A673 (cell line): ENCODE data around the gene JMJD8. TPM values are rescaled to one million over a fixed set of nuclear protein-coding genes. Genes with fewer than 3 reads are reported as not detected.

Experiments used
- BruUV-seq: library from RNA; stranded (reverse); fragments of 400-500 nt; replicated peaks from 2 replicates; lab custom pipeline; 2021; lab: Mats Ljungman, UMichigan
- CTCF ChIA-PET: fragments of 300-600 bp; sonication (Branson Sonifier 250); formaldehyde crosslinking; loops from one replicate; lab custom pipeline; 2022; ENCODE audit warnings: antibody characterized with exemption; lab: Charles Lee
- POLR2A ChIA-PET: fragments of 300-600 bp; sonication (Branson Sonifier 250); formaldehyde crosslinking; loops from one replicate; lab custom pipeline; 2022; ENCODE audit warnings: antibody characterized with exemption; ENCODE audit not compliant: low non-redundant PET; lab: Charles Lee
- DNase-seq: peaks from one replicate; pipeline ENCODE4 v3.0.0-alpha.2; 2015; ENCODE audit warnings: low spot score
- H3K27ac ChIP-seq: fragments of 200-600 bp; sonication (generic); 2 replicates; pipeline ENCODE4 v1.5.1; 2016; ENCODE audit warnings: mixed run types, low read depth, mild to moderate bottlenecking, mixed read lengths, antibody characterized with exemption, low read length; ENCODE audit not compliant: poor library complexity, severe bottlenecking
- H3K27me3 ChIP-seq: fragments of 200-600 bp; sonication (generic); replicated peaks from 2 replicates; pipeline ENCODE4 v1.6.1; 2017; ENCODE audit warnings: mixed run types, low read depth, mild to moderate bottlenecking, mixed read lengths, antibody characterized with exemption, low read length; ENCODE audit not compliant: insufficient read depth, poor library complexity
- H3K36me3 ChIP-seq: fragments of 200-600 bp; sonication (generic); 2 replicates; pipeline ENCODE4 v1.6.1; 2016; ENCODE audit warnings: mixed run types, mild to moderate bottlenecking, mixed read lengths, antibody characterized with exemption, low read length; ENCODE audit not compliant: insufficient read depth, poor library complexity, severe bottlenecking
- H3K4me1 ChIP-seq: fragments of 200-600 bp; sonication (generic); 2 replicates; pipeline ENCODE4 v1.6.1; 2017; ENCODE audit warnings: mixed run types, mild to moderate bottlenecking, mixed read lengths, antibody characterized with exemption, low read length; ENCODE audit not compliant: insufficient read depth, poor library complexity, severe bottlenecking
- H3K4me3 ChIP-seq: fragments of 200-600 bp; sonication (generic); 2 replicates; pipeline ENCODE4 v1.5.1; 2016; ENCODE audit warnings: low read depth, mixed run types, mild to moderate bottlenecking, mixed read lengths, low read length; ENCODE audit not compliant: poor library complexity, severe bottlenecking
- H3K9me3 ChIP-seq: fragments of 200-600 bp; sonication (generic); 2 replicates; pipeline ENCODE4 v1.6.1; 2016; ENCODE audit warnings: mixed run types, low read depth, mild to moderate bottlenecking, mixed read lengths, antibody characterized with exemption, low read length; ENCODE audit not compliant: poor library complexity, severe bottlenecking
- EZH2 ChIP-seq: fragments of 200-600 bp; sonication (generic); IDR thresholded peaks from 2 replicates; pipeline ENCODE4 v1.6.1; 2017; ENCODE audit warnings: borderline replicate concordance, low read depth, mild to moderate bottlenecking, mixed read lengths, antibody characterized with exemption, low read length; ENCODE audit not compliant: poor library complexity, severe bottlenecking
- intact Hi-C: fragments of 100-400 bp; cut with micrococcal nuclease; formaldehyde crosslinking; loops from one replicate; pipeline ENCODE4 v1.10.0; 2022; ENCODE audit not compliant: unreplicated experiment
- total RNA-seq: library from RNA; stranded (reverse); gene quantifications from 2 replicates; pipeline ENCODE4 v1.2.3, GENCODE V29; 2021
- TF ChIP-seq, protein P1 (sequence below): fragments of 300-800, 200-600 bp; sonication (generic); conservative IDR thresholded peaks from 2 replicates; pipeline ENCODE4 v1.5.1; 2017; ENCODE audit warnings: low read depth, mild to moderate bottlenecking, antibody characterized with exemption, low read length, moderate library complexity, mixed read lengths

JMJD8 gene
- total RNA-seq, 1 experiment from 2014 or later, result 87.1 TPM

DNA sequence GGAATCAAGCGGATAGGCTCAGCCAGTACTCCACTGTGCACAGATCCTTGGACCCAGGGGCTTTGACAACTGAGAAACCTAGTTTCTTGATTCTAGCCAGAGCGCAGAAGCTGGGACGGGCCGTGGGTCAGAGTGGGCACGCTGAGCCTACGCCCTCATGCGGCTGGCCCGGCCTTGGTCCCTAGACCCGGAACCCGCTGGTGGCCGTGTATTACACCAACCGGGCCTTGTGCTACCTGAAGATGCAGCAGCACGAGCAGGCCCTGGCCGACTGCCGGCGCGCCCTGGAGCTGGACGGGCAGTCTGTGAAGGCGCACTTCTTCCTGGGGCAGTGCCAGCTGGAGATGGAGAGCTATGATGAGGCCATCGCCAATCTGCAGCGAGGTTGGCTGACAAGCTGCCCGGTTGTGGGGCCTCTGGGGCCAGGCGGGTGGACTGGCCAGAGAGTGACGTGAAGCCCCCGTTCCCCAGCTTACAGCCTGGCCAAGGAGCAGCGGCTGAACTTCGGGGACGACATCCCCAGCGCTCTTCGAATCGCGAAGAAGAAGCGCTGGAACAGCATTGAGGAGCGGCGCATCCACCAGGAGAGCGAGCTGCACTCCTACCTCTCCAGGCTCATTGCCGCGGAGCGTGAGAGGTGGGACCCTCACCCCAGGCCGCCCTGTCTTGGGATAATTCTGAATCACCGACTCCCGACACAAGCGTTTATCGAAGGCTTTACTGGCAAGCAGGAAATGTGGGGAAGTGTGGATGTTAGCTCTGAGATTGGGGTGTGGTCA lies 3.0 kb downstream of the JMJD8 start:
- Histone ChIP-seq H3K36me3 (peaks cover 23% of the 10 kb centered on the region), H3K27ac (peak overlapping the region; percentile 86), H3K27me3 (no peaks in the 10 kb centered on the region), H3K4me3 (peak overlapping the region; percentile 94), H3K9me3 (no peaks in the 10 kb centered on the region), H3K4me1 (peaks cover 33% of the 10 kb centered on the region)
- POLR2A ChIA-PET, result interaction anchor here (0.6 kb wide), 1 partner anchor 15 kb away, joined by 3 read pairs; no protein-coding TSS in a partner anchor
- TF ChIP-seq, protein P1, sequence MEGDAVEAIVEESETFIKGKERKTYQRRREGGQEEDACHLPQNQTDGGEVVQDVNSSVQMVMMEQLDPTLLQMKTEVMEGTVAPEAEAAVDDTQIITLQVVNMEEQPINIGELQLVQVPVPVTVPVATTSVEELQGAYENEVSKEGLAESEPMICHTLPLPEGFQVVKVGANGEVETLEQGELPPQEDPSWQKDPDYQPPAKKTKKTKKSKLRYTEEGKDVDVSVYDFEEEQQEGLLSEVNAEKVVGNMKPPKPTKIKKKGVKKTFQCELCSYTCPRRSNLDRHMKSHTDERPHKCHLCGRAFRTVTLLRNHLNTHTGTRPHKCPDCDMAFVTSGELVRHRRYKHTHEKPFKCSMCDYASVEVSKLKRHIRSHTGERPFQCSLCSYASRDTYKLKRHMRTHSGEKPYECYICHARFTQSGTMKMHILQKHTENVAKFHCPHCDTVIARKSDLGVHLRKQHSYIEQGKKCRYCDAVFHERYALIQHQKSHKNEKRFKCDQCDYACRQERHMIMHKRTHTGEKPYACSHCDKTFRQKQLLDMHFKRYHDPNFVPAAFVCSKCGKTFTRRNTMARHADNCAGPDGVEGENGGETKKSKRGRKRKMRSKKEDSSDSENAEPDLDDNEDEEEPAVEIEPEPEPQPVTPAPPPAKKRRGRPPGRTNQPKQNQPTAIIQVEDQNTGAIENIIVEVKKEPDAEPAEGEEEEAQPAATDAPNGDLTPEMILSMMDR, result no peak
- no TSS peak for BruUV-seq
- CTCF ChIA-PET, result interaction anchor here (0.5 kb wide), 1 partner anchor 16 kb away, joined by 8 read pairs; no protein-coding TSS in a partner anchor
- intact Hi-C loops, result no loop called here
- peak; percentile 52 for DNase-seq

- ChIA-PET CTCF (interaction anchor here (0.6 kb wide), 1 partner anchor 1474 kb away, joined by 3 read pairs; no protein-coding TSS in a partner anchor), POLR2A (no interaction called here)
- no peaks in the 10 kb centered on the region for H3K27me3 ChIP-seq
- H3K27ac ChIP-seq, result peak overlapping the region; percentile 86
- TF ChIP-seq, protein P1, result no peak
- no peak for TF ChIP-seq EZH2
- peaks cover 33% of the 10 kb centered on the region for H3K4me1 ChIP-seq
- no peak for DNase-seq
- H3K36me3 ChIP-seq, result peaks cover 23% of the 10 kb centered on the region
- H3K9me3 ChIP-seq, result no peaks in the 10 kb centered on the region
- H3K4me3 ChIP-seq, result peak overlapping the region; percentile 94
- BruUV-seq, result no TSS peak
- intact Hi-C loops, result no loop called here
Observed at GRCh38 chr16:680625-680945, 3.5 kb downstream of the JMJD8 start.

GRCh38 chr16:679814-680624 lies 4.1 kb downstream of the JMJD8 start, which contains the start of gene STUB1:
TSS of gene STUB1 (plus strand) at chr16:680410. CDS start at chr16:680526, 116 bp downstream.
- no peaks in the 10 kb centered on the region for H3K27me3 ChIP-seq
- no peaks in the 10 kb centered on the region for H3K9me3 ChIP-seq
- peak within 1 kb of the TSS; percentile 86 for H3K27ac ChIP-seq
- ChIA-PET CTCF (interaction anchor here (0.6 kb wide), 1 partner anchor 1475 kb away, joined by 3 read pairs; no protein-coding TSS in a partner anchor), POLR2A (no interaction called here)
- peaks cover 38% of the 10 kb centered on the region for H3K4me1 ChIP-seq
- TF ChIP-seq, protein P1, result no peak
- TF ChIP-seq EZH2, result no peak
- intact Hi-C loops, result no loop called here
- DNase-seq, result peak; percentile 93
- peak within 1 kb of the TSS; percentile 94 for H3K4me3 ChIP-seq
- no TSS peak for BruUV-seq
- H3K36me3 ChIP-seq, result peaks cover 23% of the 10 kb centered on the region
